ENCODE measurements around the gene KCMF1. TPM values are rescaled to one million over a fixed set of nuclear protein-coding genes. Genes with fewer than 3 reads are reported as not detected.
A peak's percentile ranks its signal among the peaks of the same experiment; 100 is the strongest.

The KCMF1 gene
- total and polyA plus RNA-seq, 10 of the 15 experiments (the other 5 are each of a cell fraction or from before 2014, with no cell fraction given): 8.4 to 124 (median 43.0) TPM

- POLR2A ChIA-PET: interaction anchor here (0.6 to 1.0 kb wide), 3 partner anchors 9 to 520 kb away, joined by 3 to 5 read pairs (median 5); no protein-coding TSS in a partner anchor
- FAIRE-seq: no peak
- intact Hi-C loops (cut with micrococcal nuclease; ENCODE audit: unreplicated experiment) (no loop called here), in situ Hi-C loops (cut with MboI) (no loop called here)
- SMC1A ChIA-PET (ENCODE audit: uncharacterized antibody, unreplicated experiment): interaction anchor here (0.8 to 2.0 kb wide), 3 partner anchors 9 to 17 kb away, joined by 3 to 7 read pairs (median 4); no protein-coding TSS in a partner anchor
- Histone ChIP-seq H3K36me3 (ENCODE audit: control insufficient read depth in 2 of 2, insufficient read depth in 2 of 2, low read length in 1 of 2) (no peaks in the 10 kb centered on the region; a peak in 1 of 4 replicates), H3K27ac (ENCODE audit: control insufficient read depth, insufficient read depth) (no peak overlapping the region), H4K20me1 (ENCODE audit: control insufficient read depth, insufficient read depth) (no peaks in the 10 kb centered on the region), H2AFZ (ENCODE audit: control insufficient read depth, low read depth, low read length) (no peak overlapping the region), H3K79me2 (ENCODE audit: control insufficient read depth, insufficient read depth, low read length) (peaks cover 2% of the 10 kb centered on the region; the same call in 1 of the 2 replicates), H3K27me3 (replicated peaks in 1 of 2; ENCODE audit: control insufficient read depth in 2 of 2, insufficient read depth in 2 of 2, low read length in 1 of 2) (no peaks in the 10 kb centered on the region), H3K9me3 (replicated peaks; ENCODE audit: control insufficient read depth, insufficient read depth, low read length) (no peaks in the 10 kb centered on the region), H3K4me2 (ENCODE audit: control insufficient read depth, insufficient read depth) (no peak overlapping the region), H3K4me1 (ENCODE audit: control insufficient read depth, insufficient read depth, low read length) (peaks cover 8% of the 10 kb centered on the region; the same call in 1 of the 2 replicates), H3K9ac (ENCODE audit: control insufficient read depth, insufficient read depth, low read length) (no peak overlapping the region), H3K4me3 (no peak overlapping the region)
- BruUV-seq (replicated peaks): no TSS peak
- CTCF ChIA-PET: interaction anchor here (0.7 to 2.9 kb wide), 6 partner anchors 10 to 108 kb away, joined by 3 to 14 read pairs (median 4); no protein-coding TSS in a partner anchor
- RAD21 ChIA-PET (ENCODE audit: unreplicated experiment): interaction anchor here (0.8 to 2.8 kb wide), 2 partner anchors 13 to 17 kb away, joined by 3 to 12 read pairs; no protein-coding TSS in a partner anchor
- peak; percentile 87 for TF ChIP-seq ZNF24 (IDR thresholded peaks at IDR 0.05)
- TF ChIP-seq, protein P1, sequence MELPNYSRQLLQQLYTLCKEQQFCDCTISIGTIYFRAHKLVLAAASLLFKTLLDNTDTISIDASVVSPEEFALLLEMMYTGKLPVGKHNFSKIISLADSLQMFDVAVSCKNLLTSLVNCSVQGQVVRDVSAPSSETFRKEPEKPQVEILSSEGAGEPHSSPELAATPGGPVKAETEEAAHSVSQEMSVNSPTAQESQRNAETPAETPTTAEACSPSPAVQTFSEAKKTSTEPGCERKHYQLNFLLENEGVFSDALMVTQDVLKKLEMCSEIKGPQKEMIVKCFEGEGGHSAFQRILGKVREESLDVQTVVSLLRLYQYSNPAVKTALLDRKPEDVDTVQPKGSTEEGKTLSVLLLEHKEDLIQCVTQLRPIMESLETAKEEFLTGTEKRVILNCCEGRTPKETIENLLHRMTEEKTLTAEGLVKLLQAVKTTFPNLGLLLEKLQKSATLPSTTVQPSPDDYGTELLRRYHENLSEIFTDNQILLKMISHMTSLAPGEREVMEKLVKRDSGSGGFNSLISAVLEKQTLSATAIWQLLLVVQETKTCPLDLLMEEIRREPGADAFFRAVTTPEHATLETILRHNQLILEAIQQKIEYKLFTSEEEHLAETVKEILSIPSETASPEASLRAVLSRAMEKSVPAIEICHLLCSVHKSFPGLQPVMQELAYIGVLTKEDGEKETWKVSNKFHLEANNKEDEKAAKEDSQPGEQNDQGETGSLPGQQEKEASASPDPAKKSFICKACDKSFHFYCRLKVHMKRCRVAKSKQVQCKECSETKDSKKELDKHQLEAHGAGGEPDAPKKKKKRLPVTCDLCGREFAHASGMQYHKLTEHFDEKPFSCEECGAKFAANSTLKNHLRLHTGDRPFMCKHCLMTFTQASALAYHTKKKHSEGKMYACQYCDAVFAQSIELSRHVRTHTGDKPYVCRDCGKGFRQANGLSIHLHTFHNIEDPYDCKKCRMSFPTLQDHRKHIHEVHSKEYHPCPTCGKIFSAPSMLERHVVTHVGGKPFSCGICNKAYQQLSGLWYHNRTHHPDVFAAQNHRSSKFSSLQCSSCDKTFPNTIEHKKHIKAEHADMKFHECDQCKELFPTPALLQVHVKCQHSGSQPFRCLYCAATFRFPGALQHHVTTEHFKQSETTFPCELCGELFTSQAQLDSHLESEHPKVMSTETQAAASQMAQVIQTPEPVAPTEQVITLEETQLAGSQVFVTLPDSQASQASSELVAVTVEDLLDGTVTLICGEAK (IDR thresholded peaks at IDR 0.05; ENCODE audit: borderline replicate concordance): peak; percentile 86
- no peak for TF ChIP-seq RELA (IDR thresholded peaks at IDR 0.05; ENCODE audit: borderline replicate concordance, partially characterized antibody)
- no peak for ATAC-seq
- WGBS (ENCODE audit: insufficient coverage, insufficient replicate concordance, low lambda C conversion rate, missing lambda C conversion rate): 94% methylated on average over 12 of the region's 12 CpGs
- no peak for DNase-seq (ENCODE audit: low read depth, low spot score)
These were observed 14.3 kb upstream of the KCMF1 start for GRCh38 chr2:84956334-84957297.
